GM08714 (cell line): Measurements from ENCODE around the gene DNAH5.
"Not testable (repeated sequence)": the region's sequence is repeated elsewhere in the genome, so short reads cannot be mapped to it uniquely, and the experiment has no call there.

Experiments
- H3K4me3 ChIP-seq: fragments of 200-500 bp; sonication (Bioruptor generic); 2 replicates; pipeline ENCODE4 v1.5.1; 2014; ENCODE audit warnings: mild to moderate bottlenecking, low read length, inconsistent platforms
- ZNF274 ChIP-seq: IDR thresholded peaks from 2 replicates; pipeline ENCODE4 v1.6.1; 2012; ENCODE audit warnings: mild to moderate bottlenecking, low read depth, low read length

DNAH5 gene, protein sequence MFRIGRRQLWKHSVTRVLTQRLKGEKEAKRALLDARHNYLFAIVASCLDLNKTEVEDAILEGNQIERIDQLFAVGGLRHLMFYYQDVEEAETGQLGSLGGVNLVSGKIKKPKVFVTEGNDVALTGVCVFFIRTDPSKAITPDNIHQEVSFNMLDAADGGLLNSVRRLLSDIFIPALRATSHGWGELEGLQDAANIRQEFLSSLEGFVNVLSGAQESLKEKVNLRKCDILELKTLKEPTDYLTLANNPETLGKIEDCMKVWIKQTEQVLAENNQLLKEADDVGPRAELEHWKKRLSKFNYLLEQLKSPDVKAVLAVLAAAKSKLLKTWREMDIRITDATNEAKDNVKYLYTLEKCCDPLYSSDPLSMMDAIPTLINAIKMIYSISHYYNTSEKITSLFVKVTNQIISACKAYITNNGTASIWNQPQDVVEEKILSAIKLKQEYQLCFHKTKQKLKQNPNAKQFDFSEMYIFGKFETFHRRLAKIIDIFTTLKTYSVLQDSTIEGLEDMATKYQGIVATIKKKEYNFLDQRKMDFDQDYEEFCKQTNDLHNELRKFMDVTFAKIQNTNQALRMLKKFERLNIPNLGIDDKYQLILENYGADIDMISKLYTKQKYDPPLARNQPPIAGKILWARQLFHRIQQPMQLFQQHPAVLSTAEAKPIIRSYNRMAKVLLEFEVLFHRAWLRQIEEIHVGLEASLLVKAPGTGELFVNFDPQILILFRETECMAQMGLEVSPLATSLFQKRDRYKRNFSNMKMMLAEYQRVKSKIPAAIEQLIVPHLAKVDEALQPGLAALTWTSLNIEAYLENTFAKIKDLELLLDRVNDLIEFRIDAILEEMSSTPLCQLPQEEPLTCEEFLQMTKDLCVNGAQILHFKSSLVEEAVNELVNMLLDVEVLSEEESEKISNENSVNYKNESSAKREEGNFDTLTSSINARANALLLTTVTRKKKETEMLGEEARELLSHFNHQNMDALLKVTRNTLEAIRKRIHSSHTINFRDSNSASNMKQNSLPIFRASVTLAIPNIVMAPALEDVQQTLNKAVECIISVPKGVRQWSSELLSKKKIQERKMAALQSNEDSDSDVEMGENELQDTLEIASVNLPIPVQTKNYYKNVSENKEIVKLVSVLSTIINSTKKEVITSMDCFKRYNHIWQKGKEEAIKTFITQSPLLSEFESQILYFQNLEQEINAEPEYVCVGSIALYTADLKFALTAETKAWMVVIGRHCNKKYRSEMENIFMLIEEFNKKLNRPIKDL (N-terminal part only)

DNA sequence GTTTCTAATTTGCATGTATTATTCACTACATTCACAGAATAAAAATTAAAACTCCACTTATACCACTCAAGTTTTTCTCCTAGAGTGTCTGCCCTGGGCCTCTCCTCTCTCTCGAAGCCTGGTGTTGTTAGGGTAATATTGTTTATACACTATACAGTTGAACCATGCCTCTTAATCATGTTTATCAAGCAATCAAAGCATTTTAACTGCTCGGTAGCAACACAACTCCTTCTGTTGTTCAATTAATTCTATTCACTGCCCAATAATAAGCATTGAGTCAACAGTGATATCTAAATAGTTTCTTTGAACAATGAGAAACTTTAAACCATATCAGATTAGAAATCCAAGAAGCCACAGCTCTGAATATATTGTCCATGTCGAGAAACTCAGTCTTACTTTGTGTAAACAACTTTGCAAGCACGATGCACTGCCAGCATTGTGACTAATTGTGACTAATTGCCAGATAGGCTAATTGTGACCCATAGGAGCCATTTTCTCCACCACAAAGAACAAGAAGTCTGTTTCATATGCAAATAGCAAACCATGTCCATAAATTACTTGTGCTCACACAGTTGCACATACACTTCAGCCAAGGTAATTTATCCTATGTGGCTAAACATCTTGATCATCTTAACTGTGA lies at the start of gene DNAH5:
DNAH5 (minus strand) TSS at position 129 of the 640 bp plus-strand sequence. CDS start 250 bp downstream, outside the sequence.
- no peak for TF ChIP-seq ZNF274
- no peak within 1 kb of the TSS for H3K4me3 ChIP-seq

DNA sequence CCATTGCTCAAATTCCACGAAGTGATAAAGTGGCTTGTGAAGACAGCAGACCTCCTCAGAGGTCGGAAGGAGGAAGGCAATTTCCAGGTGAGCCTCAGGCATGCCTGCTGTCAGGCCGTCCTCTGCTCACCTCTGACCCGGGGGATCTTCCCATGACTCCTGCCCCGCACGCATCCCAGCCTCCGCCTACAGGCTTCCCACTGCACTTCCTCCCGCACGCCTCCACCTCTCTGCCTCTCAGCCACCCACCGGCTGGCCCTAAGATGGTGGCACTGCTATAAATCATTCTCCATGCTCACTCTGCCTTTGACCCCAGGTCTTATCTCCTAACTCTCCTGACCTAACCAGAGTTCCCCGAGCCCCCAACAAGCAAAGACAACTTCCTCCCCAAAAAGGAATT lies 49.4 kb upstream of the DNAH5 start:
- TF ChIP-seq ZNF274 = no peak
- H3K4me3 ChIP-seq = no peak overlapping the region

DNA sequence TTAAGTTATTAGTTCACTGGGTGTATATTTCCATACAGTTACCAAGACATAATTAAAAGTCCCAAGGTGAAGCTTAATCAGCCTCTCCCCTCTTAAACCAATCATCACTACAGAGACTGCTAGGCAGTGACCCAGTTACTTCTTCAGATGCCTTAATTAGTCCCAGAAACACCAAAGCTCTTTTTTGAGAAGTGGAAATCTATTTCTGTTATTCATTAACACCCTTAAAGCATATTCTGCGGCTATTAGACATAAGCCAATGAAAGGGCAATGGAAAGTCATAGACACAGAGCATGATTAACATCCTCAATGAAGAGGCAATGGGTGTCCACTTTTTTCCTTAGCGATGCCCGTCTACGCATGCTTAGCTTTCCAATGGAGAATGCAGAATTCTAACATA lies 48.3 kb upstream of the DNAH5 start:
- no peak overlapping the region for H3K4me3 ChIP-seq
- TF ChIP-seq ZNF274 = no peak

DNA sequence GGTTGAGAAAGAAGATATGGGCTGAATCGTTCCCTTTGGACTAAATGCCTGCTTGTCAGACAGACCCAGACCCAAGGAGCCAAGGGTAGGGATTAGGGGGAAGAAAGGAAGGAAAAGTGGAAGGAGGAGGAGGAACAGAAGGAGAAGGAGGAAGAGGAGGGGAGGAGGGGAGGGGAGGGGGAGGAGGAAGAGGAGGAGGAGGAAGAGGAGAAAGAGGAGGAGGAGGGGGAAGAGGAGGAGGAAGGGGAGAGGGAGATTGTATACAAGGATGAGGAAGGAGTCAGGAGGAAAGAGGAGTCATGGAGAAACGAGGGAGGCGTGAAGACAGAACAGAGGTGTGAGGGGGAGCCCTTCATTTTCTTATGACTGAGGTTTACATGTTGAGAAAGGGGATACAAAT lies 46.9 kb upstream of the DNAH5 start:
- no peak overlapping the region for H3K4me3 ChIP-seq
- no peak for TF ChIP-seq ZNF274

DNA sequence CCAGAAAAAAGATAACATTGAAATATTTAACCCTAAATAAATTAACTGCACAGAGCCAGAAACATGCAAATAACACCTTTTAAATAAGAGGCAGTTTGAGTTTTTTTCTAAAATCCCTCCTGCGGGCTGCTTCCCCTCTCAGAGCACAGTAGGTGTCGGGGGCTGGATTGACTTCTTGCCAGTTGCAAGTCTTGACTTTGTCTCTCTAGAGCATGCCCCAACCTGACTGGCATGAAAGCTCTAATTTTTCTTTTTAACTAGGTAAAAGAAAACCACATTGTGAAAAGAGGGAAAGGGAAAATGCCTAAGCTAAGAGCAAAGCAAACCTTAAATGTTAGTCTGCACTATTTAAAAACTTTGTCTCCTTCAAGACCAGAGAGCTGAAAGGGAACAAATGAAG lies 46.4 kb upstream of the DNAH5 start:
- H3K4me3 ChIP-seq = no peak overlapping the region
- TF ChIP-seq ZNF274 = no peak

DNA sequence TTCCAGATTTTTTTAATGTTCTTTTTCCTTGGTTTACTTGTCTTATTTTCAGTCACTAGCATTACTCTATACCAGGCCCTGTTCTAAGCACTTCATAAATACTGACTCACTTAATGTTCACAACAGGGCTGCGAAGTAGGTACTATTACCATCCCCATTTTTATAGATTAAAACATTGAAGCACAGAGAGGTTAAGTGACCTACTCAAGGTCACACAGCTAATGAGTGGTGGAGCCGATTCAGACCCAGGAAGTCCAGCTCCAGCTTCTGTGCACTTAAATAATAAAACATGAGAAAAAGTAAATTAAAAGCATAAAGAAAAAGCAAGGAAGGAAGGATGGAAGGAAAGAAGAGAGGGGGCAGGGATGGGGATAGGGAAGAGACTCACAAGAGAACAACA lies 45.3 kb upstream of the DNAH5 start:
- H3K4me3 ChIP-seq = no peak overlapping the region
- TF ChIP-seq ZNF274 = no peak

DNA sequence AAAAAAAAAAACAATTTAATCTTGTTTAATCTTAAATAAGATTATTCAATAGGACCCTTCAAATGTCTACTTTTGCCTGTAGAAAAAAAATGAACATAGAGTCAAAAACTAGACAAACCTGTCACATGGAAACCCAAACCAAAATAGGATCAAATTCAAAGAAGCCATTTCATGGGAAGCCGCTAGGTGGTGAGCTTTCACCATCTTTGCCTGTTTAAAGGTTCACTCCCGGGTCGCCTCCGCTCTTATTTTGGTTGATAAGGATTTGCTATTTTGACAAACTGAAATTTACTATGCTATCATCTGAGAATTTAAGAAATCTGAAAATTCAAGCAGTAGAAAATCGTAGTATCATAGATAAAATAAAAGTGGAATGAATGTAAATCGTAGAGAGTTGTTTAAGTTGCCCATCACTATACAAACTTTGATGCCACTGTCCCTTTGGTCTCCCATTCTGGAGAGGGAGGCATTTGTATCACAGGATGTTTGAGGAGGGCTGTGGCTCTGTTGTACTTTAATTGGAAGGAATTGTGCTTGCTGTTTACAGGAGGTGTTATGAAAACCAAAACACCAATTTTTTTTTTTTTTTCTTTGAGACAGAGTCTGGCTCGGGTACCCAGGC lies 43.5 kb upstream of the DNAH5 start:
- no peak overlapping the region for H3K4me3 ChIP-seq
- TF ChIP-seq ZNF274 = no peak

DNA sequence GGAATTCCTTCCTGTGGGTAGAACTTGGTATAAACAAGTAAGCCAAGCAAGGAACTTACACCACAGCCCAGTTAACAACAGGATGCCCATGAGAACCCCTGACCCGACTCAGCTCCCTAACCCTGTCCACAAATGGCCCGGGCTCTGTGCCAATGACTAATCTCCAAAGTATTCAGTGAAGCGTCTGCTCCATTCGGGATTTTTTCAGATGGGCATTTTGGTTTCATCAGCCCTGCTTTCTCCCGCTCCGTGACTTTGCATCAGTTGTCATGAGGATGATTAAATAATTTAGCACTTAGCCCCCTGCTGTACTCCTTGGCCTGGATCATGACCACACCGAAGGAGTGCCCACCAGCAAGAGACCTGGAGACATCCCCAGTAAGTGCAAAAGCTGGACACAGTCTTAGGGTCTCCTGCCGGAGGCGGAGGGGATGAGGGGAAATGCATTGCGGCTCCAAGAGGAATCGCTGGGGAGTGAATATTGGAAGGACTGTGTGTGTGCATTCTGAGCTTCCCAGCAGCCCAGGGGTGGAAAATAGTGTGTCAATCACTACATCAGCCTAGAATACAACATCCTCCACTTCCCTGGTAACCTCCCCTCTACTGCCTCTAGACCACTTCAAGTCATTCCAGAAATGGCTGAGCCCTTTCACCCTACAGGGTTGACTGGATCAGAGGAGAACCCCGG lies 41.4 kb upstream of the DNAH5 start:
- no peak for TF ChIP-seq ZNF274
- no peak overlapping the region for H3K4me3 ChIP-seq

DNA sequence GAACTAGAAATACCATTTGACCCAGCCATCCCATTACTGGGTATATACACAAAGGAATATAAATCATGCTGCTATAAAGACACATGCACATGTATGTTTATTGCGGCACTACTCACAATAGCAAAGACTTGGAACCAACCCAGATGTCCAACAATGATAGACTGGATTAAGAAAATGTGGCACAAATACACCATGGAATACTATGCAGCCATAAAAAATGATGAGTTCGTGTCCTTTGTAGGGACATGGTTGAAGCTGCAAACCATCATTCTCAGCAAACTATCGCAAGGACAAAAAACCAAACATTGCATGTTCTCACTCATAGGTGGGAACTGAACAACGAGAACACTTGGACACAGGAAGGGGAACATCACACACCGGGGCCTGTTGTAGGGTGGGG lies 40.4 kb upstream of the DNAH5 start:
- not testable (repeated sequence) for H3K4me3 ChIP-seq

DNA sequence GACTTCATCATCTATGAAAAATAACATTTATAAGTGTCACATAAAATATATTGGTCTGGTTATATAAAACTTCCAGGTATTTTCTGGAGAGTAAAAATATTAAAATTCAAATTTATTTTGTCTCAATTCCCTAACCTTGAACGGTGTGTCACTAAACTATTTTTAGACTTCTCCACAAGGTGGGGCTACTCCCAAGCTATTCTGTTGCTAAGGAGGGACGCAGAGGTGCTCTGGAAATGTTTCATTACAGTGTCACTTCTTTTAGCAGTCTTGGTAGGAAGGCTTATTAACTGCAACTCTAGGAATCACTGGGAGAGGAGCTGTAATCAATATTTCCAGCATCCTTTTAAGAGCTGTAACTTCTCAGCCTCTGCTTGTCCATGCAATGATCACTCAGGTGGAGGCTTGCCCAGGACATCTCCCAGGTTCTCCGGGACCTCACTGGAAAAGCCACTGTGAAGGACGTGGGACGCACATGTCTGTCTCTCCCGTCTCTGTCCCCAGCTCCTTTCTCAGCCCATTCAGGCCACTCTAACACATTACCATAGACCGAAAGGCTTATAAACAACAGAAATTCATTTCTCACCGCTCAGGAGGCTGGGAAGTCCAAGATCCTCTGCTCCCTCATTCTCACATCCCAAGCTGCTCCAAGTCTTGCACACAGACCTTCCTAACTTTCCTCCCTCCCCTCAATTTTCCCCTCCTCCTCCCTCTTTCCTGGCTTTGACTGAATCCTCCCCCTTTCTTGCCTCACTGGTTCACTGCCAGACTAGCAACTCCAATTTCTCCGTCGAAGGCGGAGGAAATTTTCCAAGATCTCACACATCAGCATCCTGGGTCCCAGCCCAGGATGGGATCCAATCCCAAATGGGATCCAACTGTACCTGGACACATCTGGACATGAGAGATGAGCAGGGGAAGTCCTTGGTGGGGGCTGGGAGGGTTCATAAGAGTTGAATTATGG lies 32.7 kb upstream of the DNAH5 start:
- TF ChIP-seq ZNF274 = no peak

DNA sequence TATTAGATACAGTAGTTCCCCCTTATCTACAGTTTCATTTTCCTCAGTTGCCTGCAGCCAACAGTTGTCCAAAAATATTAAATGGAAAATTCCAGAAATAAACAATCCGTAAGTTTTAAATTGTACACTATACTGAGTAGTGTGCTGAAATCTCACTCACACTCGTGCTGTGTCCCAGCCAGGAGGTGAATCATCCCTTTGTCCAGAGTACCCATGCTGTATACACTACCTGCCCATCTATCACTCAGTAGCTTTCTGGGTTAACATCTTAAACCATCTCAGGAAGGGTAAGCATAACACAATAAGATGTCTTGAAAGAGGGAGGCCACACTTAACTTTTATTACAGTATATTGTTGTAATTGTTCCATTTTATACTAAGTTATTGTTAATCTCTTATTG lies 31.7 kb upstream of the DNAH5 start:
- TF ChIP-seq ZNF274 = no peak
- H3K4me3 ChIP-seq = no peak overlapping the region

More for the DNA sequence above, 32.7 kb upstream of the DNAH5 start:
- no peak overlapping the region for H3K4me3 ChIP-seq

DNA sequence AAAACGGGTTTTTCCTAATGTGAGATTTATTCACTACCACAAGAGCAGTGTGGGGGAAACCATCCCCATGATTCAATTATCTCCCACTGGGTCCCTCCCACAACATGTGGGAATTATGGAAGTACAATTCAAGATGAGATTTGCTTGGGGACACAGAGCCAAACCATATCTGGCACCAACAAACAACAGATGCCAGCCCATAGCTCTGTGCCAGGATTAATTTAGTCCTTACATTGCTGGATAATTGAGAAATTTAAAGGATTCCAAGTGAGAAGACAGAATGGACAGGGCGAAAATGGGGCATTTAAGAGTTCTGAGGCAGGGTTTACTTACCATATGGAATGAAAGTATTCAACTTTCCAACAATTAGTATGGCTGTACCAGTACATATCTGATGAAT lies 30.8 kb upstream of the DNAH5 start:
- no peak for TF ChIP-seq ZNF274
- no peak overlapping the region for H3K4me3 ChIP-seq
